ENCODE data around the gene BRD4. TPM values are rescaled to one million over a fixed set of nuclear protein-coding genes. Genes with fewer than 3 reads are reported as not detected.
A peak's percentile ranks its signal among the peaks of the same experiment; 100 is the strongest.

BRD4 gene
- total and polyA plus RNA-seq, 2 experiments from 2014 or later = 63.8 to 115 TPM

GRCh38 chr19:15321739-15322138, 10.6 kb downstream of the BRD4 start:
- Histone ChIP-seq H3K27me3 (ENCODE audit: insufficient read depth) (no peaks in the 10 kb centered on the region), H3K36me3 (ENCODE audit: insufficient read depth) (no peaks in the 10 kb centered on the region), H2AFZ (no peak overlapping the region), H3F3A (replicated peaks; ENCODE audit: low read depth) (no peaks in the 10 kb centered on the region; the same call in 1 of the 2 replicates), H3K79me2 (replicated peaks; ENCODE audit: insufficient read depth) (peaks cover 100% of the 10 kb centered on the region), H3K27ac (ENCODE audit: low read depth) (peak overlapping the region; percentile 21; the same call in 1 of the 2 replicates), H3K4me2 (no peak overlapping the region), H4K20me1 (replicated peaks; ENCODE audit: insufficient read depth) (peaks cover 97% of the 10 kb centered on the region), H3K4me3 (no peak overlapping the region), H3K9me2 (ENCODE audit: insufficient read depth) (no peaks in the 10 kb centered on the region), H3K4me1 (ENCODE audit: insufficient read depth) (peaks cover 38% of the 10 kb centered on the region)
- Mint-ChIP-seq H3K36me3 (ENCODE audit: low read depth) (peaks cover 7% of the 10 kb centered on the region; the same call in 1 of the 3 replicates), H3K27me3 (ENCODE audit: insufficient read depth, low read depth, poor library complexity) (peaks cover 8% of the 10 kb centered on the region), H3K4me3 (no peak overlapping the region; the same call in 2 of the 3 replicates), H3K27ac (no peak overlapping the region), H3K4me1 (peaks cover 71% of the 10 kb centered on the region), H3K9me3 (no peaks in the 10 kb centered on the region; the same call in 2 of the 3 replicates)
- DNase-seq (ENCODE audit: low spot score) = no peak
- ATAC-seq = no peak
- TF ChIP-seq POLR2AphosphoS5 (IDR thresholded peaks at IDR 0.05; ENCODE audit: low read depth) (no peak), JUNB (IDR thresholded peaks at IDR 0.05; ENCODE audit: unreplicated experiment) (no peak), EZH2 (IDR thresholded peaks at IDR 0.05; ENCODE audit: low read depth, unreplicated experiment) (no peak)

DNA sequence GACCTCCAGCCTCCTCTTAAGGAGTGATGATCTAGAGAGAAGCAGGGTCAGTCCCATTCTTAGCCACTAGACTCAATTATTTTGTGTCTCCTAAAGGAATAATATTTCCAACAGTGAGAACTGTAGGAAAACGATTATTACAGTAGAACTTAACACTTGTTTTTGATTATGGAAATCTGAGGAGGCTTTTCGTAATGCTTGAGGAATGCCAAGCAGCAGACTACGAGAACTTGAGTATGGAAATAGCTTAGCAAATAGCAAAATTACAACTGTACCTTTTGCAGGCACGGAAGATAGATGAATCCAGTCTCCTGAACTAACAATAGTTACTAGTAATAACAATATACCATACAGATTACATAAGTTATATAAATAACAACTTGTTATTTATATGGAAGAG, 12.2 kb downstream of the BRD4 start:
- Mint-ChIP-seq H3K9me3 (no peaks in the 10 kb centered on the region; the same call in 2 of the 3 replicates), H3K27ac (no peak overlapping the region), H3K27me3 (ENCODE audit: insufficient read depth, low read depth, poor library complexity) (peaks cover 9% of the 10 kb centered on the region), H3K4me3 (no peak overlapping the region), H3K36me3 (ENCODE audit: low read depth) (peaks cover 11% of the 10 kb centered on the region; the same call in 2 of the 3 replicates), H3K4me1 (peaks cover 67% of the 10 kb centered on the region)
- peaks cover 31% of the 10 kb centered on the region for H3K4me1 ChIP-seq (ENCODE audit: insufficient read depth)
- peaks cover 100% of the 10 kb centered on the region for H3K79me2 ChIP-seq (replicated peaks; ENCODE audit: insufficient read depth)
- no peak for TF ChIP-seq REST (IDR thresholded peaks at IDR 0.05; ENCODE audit: unreplicated experiment)
- TF ChIP-seq POLR2AphosphoS5 (IDR thresholded peaks at IDR 0.05; ENCODE audit: low read depth) = no peak
- no peak for TF ChIP-seq ZNF114 (CRISPR knock-in tag; IDR thresholded peaks at IDR 0.05)
- no peak for TF ChIP-seq CTCF (conservative IDR thresholded peaks at IDR 0.05; ENCODE audit: low read depth in 2 of 2)
- H3K4me2 ChIP-seq = no peak overlapping the region
- ATAC-seq (no peak), DNase-seq (ENCODE audit: low spot score) (no peak)
- H3K27ac ChIP-seq (ENCODE audit: low read depth) = peak overlapping the region; percentile 66; the same call in 1 of the 2 replicates
- H3K36me3 ChIP-seq (ENCODE audit: insufficient read depth) = no peaks in the 10 kb centered on the region
- H3K9me2 ChIP-seq (ENCODE audit: insufficient read depth) = no peaks in the 10 kb centered on the region
- H3F3A ChIP-seq (replicated peaks; ENCODE audit: low read depth) = no peaks in the 10 kb centered on the region
- peaks cover 99% of the 10 kb centered on the region for H4K20me1 ChIP-seq (replicated peaks; ENCODE audit: insufficient read depth)
- H2AFZ ChIP-seq = no peak overlapping the region
- H3K27me3 ChIP-seq (ENCODE audit: insufficient read depth) = no peaks in the 10 kb centered on the region
- no peak overlapping the region for H3K4me3 ChIP-seq
